Neural progenitor cell (in vitro differentiated cells): ENCODE measurements around the gene IKZF5. TPM values are rescaled to one million over a fixed set of nuclear protein-coding genes. Genes with fewer than 3 reads are reported as not detected.
A peak's percentile ranks its signal among the peaks of the same experiment; 100 is the strongest.

ENCODE experiments used
- DNase-seq: peaks from one replicate; pipeline ENCODE4 v3.0.0-alpha.2; 2016; ENCODE audit warnings: low spot score
- H2AFZ ChIP-seq: fragments of 200-600 bp; sonication (generic); replicated peaks from 2 replicates; pipeline ENCODE4 v1.6.1; 2016; ENCODE audit warnings: antibody characterized with exemption
- H3F3A ChIP-seq: fragments of 200-600 bp; sonication (generic); 2 replicates; pipeline ENCODE4 v1.6.1; 2016; ENCODE audit warnings: antibody characterized with exemption, low read depth
- H3K27ac ChIP-seq: fragments of 200-600 bp; sonication (generic); 2 replicates; pipeline ENCODE4 v1.5.1; 2016; ENCODE audit warnings: mild to moderate bottlenecking
- H3K27me3 ChIP-seq: fragments of 200-600 bp; sonication (generic); 2 replicates; pipeline ENCODE4 v1.6.1; 2016; ENCODE audit warnings: mild to moderate bottlenecking, moderate library complexity
- H3K36me3 ChIP-seq: fragments of 200-600 bp; sonication (generic); 2 replicates; pipeline ENCODE4 v1.5.1; 2016
- H3K4me1 ChIP-seq: fragments of 200-600 bp; sonication (generic); 2 replicates; pipeline ENCODE4 v1.6.1; 2016; ENCODE audit warnings: mixed run types
- H3K4me2 ChIP-seq: fragments of 200-600 bp; sonication (generic); 2 replicates; pipeline ENCODE4 v1.6.1; 2016
- H3K4me3 ChIP-seq: fragments of 200-600 bp; sonication (generic); 2 replicates; pipeline ENCODE4 v1.5.1; 2016
- H3K79me2 ChIP-seq: fragments of 200-600 bp; sonication (generic); 2 replicates; pipeline ENCODE4 v1.6.1; 2016; ENCODE audit warnings: low read depth
- H3K9ac ChIP-seq: fragments of 200-600 bp; sonication (generic); 2 replicates; pipeline ENCODE4 v1.6.1; 2016
- H3K9me3 ChIP-seq: fragments of 200-600 bp; sonication (generic); 2 replicates; pipeline ENCODE4 v1.5.1; 2016; ENCODE audit warnings: low read depth
- H4K20me1 ChIP-seq: fragments of 200-600 bp; sonication (generic); 2 replicates; pipeline ENCODE4 v1.6.1; 2016; ENCODE audit warnings: low read depth
- H3K27ac Mint-ChIP-seq: 3 replicates; pipeline ENCODE4 v1.8.0; 2021; ENCODE audit warnings: mixed read lengths
- H3K27me3 Mint-ChIP-seq: 2 replicates; pipeline ENCODE4 v1.8.0; 2022; ENCODE audit warnings: low read depth, mild to moderate bottlenecking, inconsistent platforms, moderate library complexity, mixed read lengths; ENCODE audit not compliant: insufficient read depth
- H3K36me3 Mint-ChIP-seq: 3 replicates; pipeline ENCODE4 v1.8.0; 2021; ENCODE audit warnings: mixed read lengths
- H3K4me1 Mint-ChIP-seq: 3 replicates; pipeline ENCODE4 v1.8.0; 2021; ENCODE audit warnings: mixed read lengths
- H3K4me3 Mint-ChIP-seq: 3 replicates; pipeline ENCODE4 v1.8.0; 2021; ENCODE audit warnings: mild to moderate bottlenecking, moderate library complexity, mixed read lengths
- H3K9me3 Mint-ChIP-seq: 3 replicates; pipeline ENCODE4 v1.8.0; 2020; ENCODE audit warnings: mixed read lengths
- EZH2 ChIP-seq: fragments of 200-600 bp; sonication (generic); IDR thresholded peaks from 2 replicates; pipeline ENCODE4 v1.6.1; 2017; ENCODE audit warnings: antibody characterized with exemption, mild to moderate bottlenecking, moderate library complexity
- EZH2phosphoT487 ChIP-seq: fragments of 200-600 bp; sonication (generic); IDR thresholded peaks from 2 replicates; pipeline ENCODE4 v1.6.1; 2017; ENCODE audit warnings: antibody characterized with exemption
- total RNA-seq: library from RNA; depleted of rRNA; stranded (reverse); fragments of >200 nt; gene quantifications from 2 replicates; pipeline ENCODE4 v1.2.3, GENCODE V29; 2015; ENCODE audit warnings: low replicate concordance
- TF ChIP-seq, protein P1 (sequence below): fragments of 200-600 bp; sonication (generic); IDR thresholded peaks from 2 replicates; pipeline ENCODE4 v1.5.1; 2017; ENCODE audit warnings: antibody characterized with exemption, mild to moderate bottlenecking

The IKZF5 gene
- total RNA-seq, 1 donor from 2014 or later, result 10.7 TPM

DNA sequence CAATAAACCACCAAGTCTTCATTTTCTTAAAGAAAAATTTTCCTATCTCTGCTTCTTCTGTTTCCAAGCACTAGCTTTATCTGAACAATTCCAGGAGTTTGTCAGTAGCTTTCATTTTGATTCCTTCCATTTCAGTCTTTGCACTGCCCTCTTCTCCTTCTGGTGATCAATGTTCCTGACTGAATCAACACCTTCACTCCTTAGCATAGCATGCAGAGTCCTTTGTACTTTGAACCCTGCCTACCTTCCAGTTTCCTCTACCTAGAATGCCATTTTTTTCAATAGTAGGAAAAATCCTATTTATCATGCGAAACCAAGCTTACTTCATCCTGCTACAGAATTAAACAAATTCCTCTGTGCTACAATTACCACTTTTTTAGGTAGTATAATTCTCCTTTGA is 52.7 kb downstream of the IKZF5 start:
- H3K4me3 ChIP-seq, result no peak overlapping the region
- H3K36me3 ChIP-seq, result no peaks in the 10 kb centered on the region
- no peaks in the 10 kb centered on the region for H4K20me1 ChIP-seq
- H3K4me2 ChIP-seq, result no peak overlapping the region
- H3K27ac ChIP-seq, result no peak overlapping the region
- Mint-ChIP-seq H3K4me1 (peaks cover 21% of the 10 kb centered on the region), H3K4me3 (no peak overlapping the region), H3K9me3 (no peaks in the 10 kb centered on the region), H3K27ac (no peak overlapping the region), H3K36me3 (peaks cover 4% of the 10 kb centered on the region), H3K27me3 (peaks cover 2% of the 10 kb centered on the region)
- no peaks in the 10 kb centered on the region for H3K9me3 ChIP-seq
- H3K27me3 ChIP-seq, result peaks cover 19% of the 10 kb centered on the region
- H2AFZ ChIP-seq, result no peak overlapping the region
- TF ChIP-seq, protein P1, sequence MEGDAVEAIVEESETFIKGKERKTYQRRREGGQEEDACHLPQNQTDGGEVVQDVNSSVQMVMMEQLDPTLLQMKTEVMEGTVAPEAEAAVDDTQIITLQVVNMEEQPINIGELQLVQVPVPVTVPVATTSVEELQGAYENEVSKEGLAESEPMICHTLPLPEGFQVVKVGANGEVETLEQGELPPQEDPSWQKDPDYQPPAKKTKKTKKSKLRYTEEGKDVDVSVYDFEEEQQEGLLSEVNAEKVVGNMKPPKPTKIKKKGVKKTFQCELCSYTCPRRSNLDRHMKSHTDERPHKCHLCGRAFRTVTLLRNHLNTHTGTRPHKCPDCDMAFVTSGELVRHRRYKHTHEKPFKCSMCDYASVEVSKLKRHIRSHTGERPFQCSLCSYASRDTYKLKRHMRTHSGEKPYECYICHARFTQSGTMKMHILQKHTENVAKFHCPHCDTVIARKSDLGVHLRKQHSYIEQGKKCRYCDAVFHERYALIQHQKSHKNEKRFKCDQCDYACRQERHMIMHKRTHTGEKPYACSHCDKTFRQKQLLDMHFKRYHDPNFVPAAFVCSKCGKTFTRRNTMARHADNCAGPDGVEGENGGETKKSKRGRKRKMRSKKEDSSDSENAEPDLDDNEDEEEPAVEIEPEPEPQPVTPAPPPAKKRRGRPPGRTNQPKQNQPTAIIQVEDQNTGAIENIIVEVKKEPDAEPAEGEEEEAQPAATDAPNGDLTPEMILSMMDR, result no peak
- TF ChIP-seq EZH2phosphoT487 (no peak), EZH2 (no peak)
- peaks cover 4% of the 10 kb centered on the region for H3K4me1 ChIP-seq
- H3K79me2 ChIP-seq, result peaks cover 27% of the 10 kb centered on the region
- no peak overlapping the region for H3K9ac ChIP-seq
- H3F3A ChIP-seq, result no peaks in the 10 kb centered on the region
- no peak for DNase-seq

DNA sequence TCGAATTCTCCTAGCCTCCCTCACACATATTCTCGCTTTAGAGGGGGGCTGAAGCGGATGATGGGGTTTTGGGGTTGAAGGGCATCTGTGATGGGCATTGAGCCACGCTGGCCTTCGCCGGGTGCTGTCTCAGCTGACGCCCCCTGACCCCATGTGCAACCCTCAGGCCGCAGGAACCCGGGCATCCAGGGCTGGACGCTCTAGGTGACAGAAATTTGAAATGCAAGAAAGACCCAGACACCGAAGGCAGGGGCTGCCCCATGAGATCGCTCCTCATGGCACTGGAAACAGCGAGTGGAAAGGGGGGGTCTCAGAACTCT is 53.9 kb downstream of the IKZF5 start:
- Mint-ChIP-seq H3K4me1 (peaks cover 21% of the 10 kb centered on the region), H3K4me3 (peak overlapping the region; percentile 91), H3K9me3 (no peaks in the 10 kb centered on the region), H3K27ac (no peak overlapping the region), H3K36me3 (peaks cover 4% of the 10 kb centered on the region), H3K27me3 (peaks cover 2% of the 10 kb centered on the region)
- Histone ChIP-seq H2AFZ (peak overlapping the region; percentile 84), H3K79me2 (peaks cover 27% of the 10 kb centered on the region), H3K36me3 (no peaks in the 10 kb centered on the region), H3K9ac (no peak overlapping the region), H3K4me2 (no peak overlapping the region), H4K20me1 (no peaks in the 10 kb centered on the region), H3F3A (no peaks in the 10 kb centered on the region), H3K4me3 (no peak overlapping the region), H3K27me3 (peaks cover 19% of the 10 kb centered on the region), H3K4me1 (peaks cover 4% of the 10 kb centered on the region), H3K27ac (no peak overlapping the region), H3K9me3 (no peaks in the 10 kb centered on the region)
- no peak for DNase-seq
- TF ChIP-seq EZH2, result no peak
- no peak for TF ChIP-seq EZH2phosphoT487

DNA sequence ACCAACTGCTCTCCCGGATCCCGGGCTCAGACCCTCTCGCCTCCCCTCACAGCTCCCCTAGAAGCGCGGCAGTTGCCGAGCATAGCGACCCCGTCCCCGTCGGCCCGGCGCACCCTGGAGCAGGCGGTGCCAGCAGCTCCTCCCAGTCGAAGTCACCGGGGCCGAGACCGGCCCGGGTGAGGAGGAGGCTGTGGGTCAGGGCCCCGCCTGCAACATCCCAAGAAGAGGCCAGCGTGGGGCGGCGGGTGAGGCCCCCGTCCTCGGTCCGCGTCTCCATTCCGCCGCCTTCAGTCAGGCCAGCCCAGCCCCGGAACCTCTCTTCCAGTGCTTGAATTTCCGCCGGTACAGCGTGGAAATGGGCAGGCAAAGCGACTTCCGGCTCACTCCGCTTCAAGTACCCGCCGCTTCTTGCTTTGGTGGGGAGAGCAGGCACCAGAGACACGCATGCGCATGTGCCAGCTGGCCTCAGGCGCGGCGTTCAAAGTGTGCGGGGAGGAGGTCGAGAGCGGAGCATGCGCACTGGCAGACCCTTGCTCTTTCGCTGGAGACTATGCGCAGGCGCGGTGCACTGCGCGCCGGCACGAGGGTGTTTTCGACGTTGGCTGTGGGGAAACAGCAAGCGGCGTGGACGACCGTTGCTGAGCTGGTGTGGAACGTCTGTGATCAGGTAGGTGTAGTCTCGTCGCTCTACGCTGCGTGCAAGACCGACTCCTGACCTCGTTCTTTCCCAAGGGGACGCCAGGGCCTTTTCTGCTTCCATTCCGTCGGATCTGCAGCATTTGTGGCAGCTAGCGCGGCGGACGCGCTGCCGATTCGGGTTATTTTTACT is 54.5 kb downstream of the IKZF5 start, which contains the start of gene C10orf88:
Gene C10orf88 (minus strand): TSS at position 326 of the 829 bp plus-strand sequence. CDS start 49 bp downstream, at position 277.
- Histone ChIP-seq H2AFZ (peak within 1 kb of the TSS; percentile 91), H3K36me3 (no peaks in the 10 kb centered on the region), H4K20me1 (no peaks in the 10 kb centered on the region), H3F3A (no peaks in the 10 kb centered on the region), H3K27me3 (peaks cover 19% of the 10 kb centered on the region), H3K9me3 (no peaks in the 10 kb centered on the region), H3K27ac (no peak within 1 kb of the TSS), H3K4me3 (peak within 1 kb of the TSS; percentile 66), H3K9ac (peak within 1 kb of the TSS; percentile 51), H3K79me2 (peaks cover 27% of the 10 kb centered on the region), H3K4me1 (peaks cover 4% of the 10 kb centered on the region), H3K4me2 (peak within 1 kb of the TSS; percentile 99)
- DNase-seq, result peak; percentile 98
- Mint-ChIP-seq H3K9me3 (no peaks in the 10 kb centered on the region), H3K36me3 (peaks cover 4% of the 10 kb centered on the region), H3K27me3 (peaks cover 2% of the 10 kb centered on the region), H3K27ac (peak within 1 kb of the TSS; percentile 85), H3K4me1 (peaks cover 21% of the 10 kb centered on the region), H3K4me3 (peak within 1 kb of the TSS; percentile 91)
- TF ChIP-seq, protein P1, result no peak
- TF ChIP-seq EZH2, result peak; percentile 49

DNA sequence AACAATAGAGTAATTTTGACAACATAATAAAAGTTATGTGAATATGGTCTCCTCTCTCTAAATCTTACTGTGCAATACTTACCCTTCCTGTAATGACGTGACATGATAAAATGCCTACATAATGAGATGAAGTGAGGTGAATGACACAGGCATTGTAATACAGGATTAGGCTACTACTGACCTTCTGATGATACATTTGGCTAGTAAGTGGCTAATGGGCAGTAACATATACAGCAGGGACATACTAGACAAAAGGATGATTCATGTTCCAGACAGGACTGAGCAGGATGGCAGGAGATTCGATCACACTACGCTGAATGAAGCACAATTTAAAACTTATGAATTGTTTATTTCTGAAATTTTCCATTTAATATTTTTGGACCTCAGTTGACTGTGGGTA is 59.3 kb downstream of the IKZF5 start:
- H3K4me2 ChIP-seq, result no peak overlapping the region
- no peak overlapping the region for H3K4me3 Mint-ChIP-seq
- peaks cover 16% of the 10 kb centered on the region for H3K4me1 Mint-ChIP-seq
- no peaks in the 10 kb centered on the region for H3F3A ChIP-seq
- peaks cover 4% of the 10 kb centered on the region for H3K4me1 ChIP-seq
- no peaks in the 10 kb centered on the region for H3K36me3 ChIP-seq
- H4K20me1 ChIP-seq, result no peaks in the 10 kb centered on the region
- no peak overlapping the region for H3K27ac Mint-ChIP-seq
- no peak for DNase-seq
- no peaks in the 10 kb centered on the region for H3K9me3 Mint-ChIP-seq
- H3K27me3 ChIP-seq, result no peaks in the 10 kb centered on the region
- no peak overlapping the region for H3K4me3 ChIP-seq
- H3K79me2 ChIP-seq, result peaks cover 27% of the 10 kb centered on the region
- no peak overlapping the region for H3K9ac ChIP-seq
- H3K9me3 ChIP-seq, result no peaks in the 10 kb centered on the region
- no peak overlapping the region for H2AFZ ChIP-seq
- peaks cover 11% of the 10 kb centered on the region for H3K36me3 Mint-ChIP-seq
- no peak overlapping the region for H3K27ac ChIP-seq
- no peaks in the 10 kb centered on the region for H3K27me3 Mint-ChIP-seq
- TF ChIP-seq, protein P1, result no peak
- TF ChIP-seq EZH2phosphoT487 (no peak), EZH2 (no peak)
